GM18909 (cell line): ENCODE results near the gene NDUFB3.

Source experiments
- ATAC-seq: cut with Tn5 transposase; IDR thresholded peaks from one replicate; pipeline ENCODE4 v1.9.1; 2021; ENCODE audit warnings: mild to moderate bottlenecking; ENCODE audit not compliant: unreplicated experiment, poor library complexity

The NDUFB3 gene

GRCh38 chr2:201127152-201127511 is 55.3 kb downstream of the NDUFB3 start:
- ATAC-seq, result no peak

- ATAC-seq, result no peak
Observed at GRCh38 chr2:201127570-201127969, 55.8 kb downstream of the NDUFB3 start.

GRCh38 chr2:201128033-201128432 is 56.2 kb downstream of the NDUFB3 start:
- ATAC-seq, result no peak

- ATAC-seq, result no peak
Observed at GRCh38 chr2:201128933-201129505, 57.2 kb downstream of the NDUFB3 start.

GRCh38 chr2:201130524-201131186 is 58.9 kb downstream of the NDUFB3 start:
- ATAC-seq, result peak; percentile 23

GRCh38 chr2:201132518-201132917 is 60.7 kb downstream of the NDUFB3 start:
- ATAC-seq, result no peak
